HG03280 (cell line): ENCODE results near the gene DGKD.

Experiments used
- ATAC-seq: cut with Tn5 transposase; IDR thresholded peaks from one replicate; pipeline ENCODE4 v1.9.1; 2021; ENCODE audit warnings: mild to moderate bottlenecking, moderate library complexity; ENCODE audit not compliant: unreplicated experiment

The DGKD gene

GRCh38 chr2:233470839-233471238 is 116.5 kb downstream of the DGKD start:
- ATAC-seq = no peak

- ATAC-seq = no peak
These were observed 117.2 kb downstream of the DGKD start for GRCh38 chr2:233471291-233472035.

GRCh38 chr2:233473386-233473791 is 119.1 kb downstream of the DGKD start:
- ATAC-seq = no peak

DNA sequence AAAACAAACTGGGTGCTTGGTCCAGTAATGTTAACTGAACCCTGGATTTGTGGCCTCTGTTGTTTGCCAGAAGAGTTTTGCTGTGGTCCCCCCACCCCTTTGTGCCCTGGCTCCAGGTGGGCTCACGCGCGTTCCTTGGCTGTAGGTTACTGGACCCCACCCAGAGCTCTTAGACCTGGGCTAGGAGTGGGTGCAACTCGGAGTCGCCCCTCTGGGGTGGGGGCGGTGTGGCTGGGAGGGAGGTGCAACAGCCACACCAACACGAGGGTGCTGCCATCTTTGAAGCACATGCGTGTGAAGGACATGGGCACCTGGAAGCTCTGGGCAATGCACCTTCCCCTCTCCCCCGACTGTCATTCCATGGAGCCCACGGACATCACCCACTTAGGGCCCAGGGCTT is 119.6 kb downstream of the DGKD start:
- no peak for ATAC-seq

DNA sequence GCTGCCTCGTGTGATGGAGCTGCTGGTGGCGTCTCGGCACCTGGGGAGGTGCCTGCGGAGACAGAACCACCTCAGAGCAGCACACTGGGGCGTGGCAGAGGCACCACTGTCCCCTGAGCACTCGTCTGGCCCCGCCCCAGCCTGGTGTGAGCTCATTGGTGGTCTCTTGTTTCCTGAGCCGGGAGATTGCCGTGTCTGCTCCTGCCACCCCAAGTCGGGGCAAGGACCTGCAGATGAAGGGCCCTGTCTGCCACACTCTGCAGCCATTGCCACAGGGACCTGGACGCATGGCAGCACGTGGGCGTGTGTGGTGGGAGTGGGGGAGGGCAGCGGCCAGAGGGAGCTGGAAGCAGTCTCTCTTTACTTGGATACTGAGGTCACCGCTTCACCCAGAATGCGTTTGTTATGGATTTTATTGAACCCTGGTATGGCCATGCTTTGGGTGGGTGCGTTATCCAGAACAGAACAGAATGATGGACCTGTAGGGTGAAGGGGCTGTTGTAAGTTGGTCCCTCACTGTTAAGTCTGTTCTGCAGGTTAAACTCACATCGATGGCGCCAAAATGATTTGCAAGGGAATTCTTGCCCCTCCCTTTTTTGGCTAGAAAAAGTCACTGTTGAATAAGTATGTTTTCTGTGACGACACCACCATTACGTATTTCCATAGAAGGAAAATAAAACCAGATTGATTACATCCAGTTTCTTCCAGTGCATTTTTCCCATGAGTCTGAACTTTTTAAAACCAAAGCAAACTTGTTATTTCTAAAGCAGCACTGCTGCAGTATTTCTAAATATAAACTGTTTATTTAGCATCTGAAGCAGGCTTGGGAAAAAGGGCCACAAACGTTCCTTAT is 120.2 kb downstream of the DGKD start:
- ATAC-seq = no peak

DNA sequence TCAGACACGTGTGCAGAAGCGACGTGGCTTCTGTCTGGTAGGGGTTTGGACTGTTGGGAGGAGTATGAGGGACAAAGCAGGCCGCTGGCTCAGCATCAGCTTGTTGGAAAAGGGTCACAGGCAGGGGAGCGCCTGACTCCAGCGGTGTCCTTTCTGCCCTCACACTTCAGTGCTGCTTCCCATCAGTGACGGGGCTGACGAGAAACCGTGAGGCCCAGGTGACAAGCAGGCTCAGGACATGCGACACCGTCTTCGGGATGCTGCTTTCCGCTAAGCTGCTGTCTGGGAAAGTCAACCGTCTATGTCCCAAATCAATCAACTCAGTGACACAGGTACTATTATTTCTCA is 121.7 kb downstream of the DGKD start:
- no peak for ATAC-seq

DNA sequence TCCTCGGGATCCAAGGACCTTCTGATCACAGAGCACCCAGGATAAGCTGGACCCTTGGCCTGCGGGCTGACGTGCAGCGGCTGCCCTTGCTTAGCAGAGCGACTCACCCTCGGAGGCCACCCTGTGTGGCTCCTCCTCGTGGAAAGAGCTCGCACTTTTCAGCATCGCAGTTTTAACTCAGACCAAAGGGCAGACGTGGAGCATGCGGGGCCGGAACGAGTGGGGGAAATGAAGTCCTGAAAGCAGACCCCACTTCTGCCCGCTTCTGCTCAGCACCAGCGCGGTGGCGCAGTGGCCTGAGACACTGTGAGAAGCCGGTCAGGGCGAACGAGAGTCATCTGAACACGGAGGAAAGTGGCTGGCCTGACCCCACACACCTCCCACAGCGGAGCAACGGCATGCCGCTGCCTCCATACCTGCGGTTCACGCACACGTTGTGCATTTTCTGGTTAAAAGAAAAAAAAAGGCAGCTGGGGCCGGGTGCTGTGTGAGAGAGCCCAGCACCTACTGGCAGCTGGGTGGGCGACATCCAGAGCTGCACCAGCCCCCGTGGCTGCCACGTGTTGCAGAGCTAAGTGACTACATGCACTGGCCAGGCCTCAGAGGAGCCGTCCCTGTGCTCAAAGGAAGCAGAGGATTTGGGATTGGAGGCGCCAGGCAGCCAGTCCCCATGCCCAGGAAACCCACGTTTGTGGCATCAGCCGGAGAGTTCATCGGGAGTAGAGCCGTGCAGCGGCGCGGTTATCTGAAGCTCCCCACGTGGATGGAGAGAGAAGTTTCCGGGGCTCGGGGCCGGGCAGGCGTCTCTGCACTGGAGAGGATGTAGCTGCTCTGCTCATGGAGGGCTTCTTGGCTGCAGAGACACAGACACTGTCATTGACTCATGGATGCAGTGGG is 122.6 kb downstream of the DGKD start:
- ATAC-seq = no peak

- no peak for ATAC-seq
These were observed 123.5 kb downstream of the DGKD start for GRCh38 chr2:233477548-233478433.

- ATAC-seq = no peak
These were observed 125.6 kb downstream of the DGKD start for GRCh38 chr2:233479616-233480489.

- ATAC-seq = no peak
These were observed 126.4 kb downstream of the DGKD start for GRCh38 chr2:233480490-233481202.

- no peak for ATAC-seq
These were observed 127.3 kb downstream of the DGKD start for GRCh38 chr2:233481368-233482142.

- ATAC-seq = no peak
These were observed 128.3 kb downstream of the DGKD start for GRCh38 chr2:233482616-233483015.

- ATAC-seq = no peak
These were observed 131.4 kb downstream of the DGKD start for GRCh38 chr2:233485726-233486125.

- ATAC-seq = no peak
These were observed 132.1 kb downstream of the DGKD start for GRCh38 chr2:233486357-233486756.

- ATAC-seq = no peak
These were observed 132.7 kb downstream of the DGKD start for GRCh38 chr2:233486778-233487552.

- no peak for ATAC-seq
These were observed 133.6 kb downstream of the DGKD start for GRCh38 chr2:233487748-233488345.

GRCh38 chr2:233489143-233489542 is 134.8 kb downstream of the DGKD start:
- no peak for ATAC-seq
